Neural cell (in vitro differentiated cells): Measurements from ENCODE around the gene KCNH5. TPM values are rescaled to one million over a fixed set of nuclear protein-coding genes. Genes with fewer than 3 reads are reported as not detected.
"Not testable (repeated sequence)": the region's sequence is repeated elsewhere in the genome, so short reads cannot be mapped to it uniquely, and the experiment has no call there.

Experiments
- H2AFZ ChIP-seq: fragments of 200-600, 300-800 bp; sonication (generic), shearing (Covaris generic); 2 replicates; pipeline ENCODE4 v1.6.0; 2014; ENCODE audit warnings: low read depth, mild to moderate bottlenecking, antibody characterized with exemption, low read length, moderate library complexity
- H3F3A ChIP-seq: fragments of 200-600 bp; shearing (Covaris generic); 2 replicates; pipeline ENCODE4 v1.6.1; 2016; ENCODE audit warnings: mild to moderate bottlenecking, moderate library complexity, mixed read lengths, antibody characterized with exemption, low read length; ENCODE audit not compliant: insufficient read depth, poor library complexity, severe bottlenecking
- H3K27ac ChIP-seq: fragments of 200-600, 300-800 bp; sonication (generic), shearing (Covaris generic); 2 replicates; pipeline ENCODE4 v1.5.1; 2014; ENCODE audit warnings: mild to moderate bottlenecking, low read length, moderate library complexity
- H3K27me3 ChIP-seq: fragments of 300-800, 200-600 bp; sonication (generic), shearing (Covaris generic); 2 replicates; pipeline ENCODE4 v1.6.0; 2014; ENCODE audit warnings: mild to moderate bottlenecking, low read depth, low read length, moderate library complexity; ENCODE audit not compliant: insufficient read depth
- H3K36me3 ChIP-seq: fragments of 300-800, 200-600 bp; sonication (generic), shearing (Covaris generic); 2 replicates; pipeline ENCODE4 v1.5.1; 2014; ENCODE audit warnings: mild to moderate bottlenecking, antibody characterized with exemption, low read length, moderate library complexity; ENCODE audit not compliant: insufficient read depth
- H3K4me2 ChIP-seq: fragments of 300-800, 200-600 bp; sonication (generic), shearing (Covaris generic); 2 replicates; pipeline ENCODE4 v1.6.0; 2014; ENCODE audit warnings: mild to moderate bottlenecking, low read length
- H3K4me3 ChIP-seq: fragments of 300-800, 200-600 bp; sonication (generic), shearing (Covaris generic); 2 replicates; pipeline ENCODE4 v1.5.1; 2014; ENCODE audit warnings: mild to moderate bottlenecking, low read length, moderate library complexity
- H3K79me2 ChIP-seq: fragments of 200-600 bp; shearing (Covaris generic); replicated peaks from 2 replicates; pipeline ENCODE4 v1.6.0; 2014; ENCODE audit warnings: mild to moderate bottlenecking, low read length, moderate library complexity; ENCODE audit not compliant: insufficient read depth
- H3K9ac ChIP-seq: fragments of 300-800, 200-600 bp; sonication (generic), shearing (Covaris generic); 2 replicates; pipeline ENCODE4 v1.6.1; 2016; ENCODE audit warnings: mild to moderate bottlenecking, low read length, mixed read lengths
- H3K9me2 ChIP-seq: fragments of 200-600 bp; shearing (Covaris generic); 2 replicates; pipeline ENCODE4 v1.6.1; 2016; ENCODE audit warnings: mild to moderate bottlenecking, low read length, mixed read lengths; ENCODE audit not compliant: insufficient read depth
- H3K9me3 ChIP-seq: fragments of 200-600, 300-800 bp; sonication (generic), shearing (Covaris generic); 2 replicates; pipeline ENCODE4 v1.6.1; 2016; ENCODE audit warnings: mild to moderate bottlenecking, mixed run types, low read length, moderate library complexity, mixed read lengths
- H4K20me1 ChIP-seq: fragments of 200-600 bp; shearing (Covaris generic); 2 replicates; pipeline ENCODE4 v1.6.1; 2016; ENCODE audit warnings: mild to moderate bottlenecking, mixed run types; ENCODE audit not compliant: insufficient read depth
- CTCF ChIP-seq: fragments of 450-650 bp; IDR thresholded peaks from 2 replicates; pipeline ENCODE4 v1.5.1; 2014; ENCODE audit warnings: antibody characterized with exemption, mild to moderate bottlenecking, moderate library complexity; ENCODE audit not compliant: poor library complexity, severe bottlenecking
- EP300 ChIP-seq: fragments of 450-650 bp; conservative IDR thresholded peaks from 2 replicates; pipeline ENCODE4 v1.6.1; 2014; ENCODE audit warnings: antibody characterized with exemption, mild to moderate bottlenecking, moderate library complexity; ENCODE audit not compliant: poor library complexity, severe bottlenecking
- EZH2 ChIP-seq: fragments of 200-600, 300-800 bp; shearing (Covaris generic), sonication (generic); IDR thresholded peaks from 2 replicates; pipeline ENCODE4 v1.6.1; 2014; ENCODE audit warnings: antibody characterized with exemption, low read length, borderline replicate concordance, mild to moderate bottlenecking; ENCODE audit not compliant: insufficient read depth, poor library complexity, severe bottlenecking
- MXI1 ChIP-seq: fragments of 450-650 bp; conservative IDR thresholded peaks from 2 replicates; pipeline ENCODE4 v1.6.1; 2014; ENCODE audit warnings: antibody characterized with exemption, mild to moderate bottlenecking; ENCODE audit not compliant: poor library complexity, severe bottlenecking
- POLR2AphosphoS5 ChIP-seq: IDR thresholded peaks from 2 replicates; pipeline ENCODE4 v1.6.1; 2012
- RAD21 ChIP-seq: fragments of 450-650 bp; conservative IDR thresholded peaks from 2 replicates; pipeline ENCODE4 v1.6.1; 2014; ENCODE audit warnings: antibody characterized with exemption, mild to moderate bottlenecking, moderate library complexity
- REST ChIP-seq: IDR thresholded peaks from 2 replicates; pipeline ENCODE4 v1.6.1; 2012; ENCODE audit warnings: borderline replicate concordance
- SMC3 ChIP-seq: fragments of 450-650 bp; conservative IDR thresholded peaks from 2 replicates; pipeline ENCODE4 v1.6.1; 2014; ENCODE audit warnings: antibody characterized with exemption, mild to moderate bottlenecking, moderate library complexity; ENCODE audit not compliant: poor library complexity
- TAF1 ChIP-seq: IDR thresholded peaks from 2 replicates; pipeline ENCODE4 v1.6.1; 2012; ENCODE audit warnings: low read depth
- polyA plus RNA-seq: library from polyadenylated mRNA; depleted of rRNA; stranded (reverse); fragments of >200 nt; gene quantifications from 2 replicates; pipeline ENCODE4 v1.2.3, GENCODE V29; 2014

KCNH5 gene
- polyA plus RNA-seq, 1 donor from 2014 or later = 0.95 TPM

- H4K20me1 ChIP-seq = no peaks in the 10 kb centered on the region
- no peaks in the 10 kb centered on the region for H3K36me3 ChIP-seq
- H3K4me3 ChIP-seq = no peak overlapping the region
- TF ChIP-seq TAF1 (no peak), RAD21 (no peak), REST (no peak), CTCF (no peak), POLR2AphosphoS5 (no peak), EZH2 (no peak), SMC3 (no peak), MXI1 (no peak), EP300 (no peak)
- no peaks in the 10 kb centered on the region for H3K27me3 ChIP-seq
- H3K9me3 ChIP-seq = no peaks in the 10 kb centered on the region
- no peaks in the 10 kb centered on the region for H3K79me2 ChIP-seq
- no peaks in the 10 kb centered on the region for H3K9me2 ChIP-seq
- H3K9ac ChIP-seq = no peak overlapping the region
- no peak overlapping the region for H3K4me2 ChIP-seq
- no peak overlapping the region for H2AFZ ChIP-seq
- H3F3A ChIP-seq = no peaks in the 10 kb centered on the region
- no peak overlapping the region for H3K27ac ChIP-seq
These were observed 281.3 kb downstream of the KCNH5 start for GRCh38 chr14:62763951-62764350.

- TF ChIP-seq EZH2 = no peak
- no peak for TF ChIP-seq TAF1
- TF ChIP-seq EP300 = no peak
- TF ChIP-seq POLR2AphosphoS5 = no peak
- no peak for TF ChIP-seq SMC3
- no peak for TF ChIP-seq RAD21
- Histone ChIP-seq H2AFZ (no peak overlapping the region), H3K4me2 (no peak overlapping the region)
These were observed 285.5 kb downstream of the KCNH5 start for GRCh38 chr14:62759796-62760195.

GRCh38 chr14:62746881-62747280, 298.4 kb downstream of the KCNH5 start:
- not testable (repeated sequence) for H3K27ac ChIP-seq, H4K20me1 ChIP-seq, H2AFZ ChIP-seq, H3F3A ChIP-seq, H3K27me3 ChIP-seq, H3K36me3 ChIP-seq, H3K79me2 ChIP-seq, H3K4me3 ChIP-seq, H3K9me3 ChIP-seq, H3K9ac ChIP-seq, H3K9me2 ChIP-seq, H3K4me2 ChIP-seq

More at GRCh38 chr14:62759796-62760195, 285.5 kb downstream of the KCNH5 start:
- H3F3A ChIP-seq = no peaks in the 10 kb centered on the region
- H3K9me3 ChIP-seq = no peaks in the 10 kb centered on the region
- H3K9me2 ChIP-seq = no peaks in the 10 kb centered on the region
- H4K20me1 ChIP-seq = no peaks in the 10 kb centered on the region
- H3K4me3 ChIP-seq = no peak overlapping the region
- no peak overlapping the region for H3K27ac ChIP-seq
- no peaks in the 10 kb centered on the region for H3K36me3 ChIP-seq
- H3K27me3 ChIP-seq = no peaks in the 10 kb centered on the region
- no peak overlapping the region for H3K9ac ChIP-seq
- H3K79me2 ChIP-seq = no peaks in the 10 kb centered on the region
